Uterus (tissue), 4 donors: ENCODE measurements around the gene NUDT22. TPM values are rescaled to one million over a fixed set of nuclear protein-coding genes. Genes with fewer than 3 reads are reported as not detected.
A peak's percentile ranks its signal among the peaks of the same experiment; 100 is the strongest.

Source experiments
- DNase-seq, 2 donors: peaks; one replicate each; pipeline ENCODE4 v3.0.0-alpha.2; 2019 to 2020
- H3K27ac ChIP-seq, 2 donors: fragments of 200-600 bp; sonication (generic); 1 replicate in 1 of 2; 2 replicates in 1 of 2; pipeline ENCODE4 v1.5.1; 2016 to 2018
- H3K27me3 ChIP-seq, 2 donors: fragments of 200-600 bp; sonication (generic); one replicate each; pipeline ENCODE4 v1.5.1; 2018 to 2019; ENCODE audit warnings: control low read depth in 1 of 2
- H3K36me3 ChIP-seq, 2 donors: fragments of 200-600 bp; sonication (generic); one replicate each; pipeline ENCODE4 v1.5.1; 2019; ENCODE audit warnings: control low read depth in 1 of 2
- H3K4me1 ChIP-seq, 2 donors: fragments of 200-600 bp; sonication (generic); one replicate each; pipeline ENCODE4 v1.5.1; 2018 to 2019; ENCODE audit warnings: control low read depth in 1 of 2
- H3K4me3 ChIP-seq, 2 donors: fragments of 200-600 bp; sonication (generic); 1 replicate in 1 of 2; 2 replicates in 1 of 2; pipeline ENCODE4 v1.5.1; 2018 to 2019; ENCODE audit warnings: mild to moderate bottlenecking in 1 of 2
- H3K9me3 ChIP-seq, 2 donors: fragments of 200-600 bp; sonication (generic); one replicate each; pipeline ENCODE4 v1.5.1; 2019; ENCODE audit warnings: control low read depth in 1 of 2
- CTCF ChIP-seq, 4 experiments: fragments of 200-600 bp in 2 of 4; fragments of 450-650 bp in 2 of 4; sonication (generic) in 2 of 4; IDR thresholded peaks; one replicate each; pipeline ENCODE4 v1.5.1; 2016 to 2019; ENCODE audit warnings: antibody characterized with exemption in 4 of 4, mild to moderate bottlenecking in 2 of 4, moderate library complexity in 1 of 4
- POLR2A ChIP-seq, 2 donors: fragments of 450-650 bp; IDR thresholded peaks; one replicate each; pipeline ENCODE4 v1.6.1; 2016; ENCODE audit warnings: antibody characterized with exemption in 2 of 2, mild to moderate bottlenecking in 1 of 2, moderate library complexity in 1 of 2
- intact Hi-C: fragments of 100-400 bp; cut with DNase I; formaldehyde crosslinking; loops from one replicate; pipeline ENCODE4 v1.15.1; 2023; ENCODE audit warnings: low total_unique reads
- total RNA-seq, 4 donors: library from RNA; depleted of rRNA in 3 of 4; stranded (reverse); fragments of >200 nt in 3 of 4; gene quantifications; one replicate each; pipeline versions ENCODE4 v1.1.0 to v1.2.4, GENCODE V29; 2014 to 2023
- donor health status: DM: yes; HTN: yes; CAD: no.

Gene NUDT22
- total RNA-seq, 4 donors from 2014 or later: 10.8 to 44.9 (median 34.0) TPM

GRCh38 chr11:64185693-64186491, 40.2 kb upstream of the NUDT22 start, which contains the start of gene STIP1:
Gene STIP1, plus strand, starts transcription at chr11:64186171. Its CDS starts 91 bp downstream, at chr11:64186262.
- intact Hi-C loops: no loop called here
- Histone ChIP-seq H3K36me3 (no peaks in the 10 kb centered on the region), H3K4me1 (peaks cover 0 to 8% of the 10 kb centered on the region in 2 donors), H3K4me3 (peak within 1 kb of the TSS; percentile 44 to 75), H3K27me3 (no peaks in the 10 kb centered on the region), H3K9me3 (no peaks in the 10 kb centered on the region), H3K27ac (peak within 1 kb of the TSS; percentile 93 to 95)
- TF ChIP-seq CTCF (IDR thresholded peaks at IDR 0.05) (peak in 3 of 4 experiments; percentile 38 to 57 (median 54)), POLR2A (IDR thresholded peaks at IDR 0.05) (peak; percentile 20 to 92)
- DNase-seq: peak; percentile 99 to 100

GRCh38 chr11:64186492-64187165, 39.4 kb upstream of the NUDT22 start:
- Histone ChIP-seq H3K4me3 (no peak overlapping the region), H3K4me1 (peaks cover 0 to 8% of the 10 kb centered on the region in 2 donors), H3K27me3 (no peaks in the 10 kb centered on the region), H3K27ac (peak overlapping the region in 1 of 2 donors; percentile 81), H3K9me3 (no peaks in the 10 kb centered on the region), H3K36me3 (no peaks in the 10 kb centered on the region)
- no peak for DNase-seq
- no peak for TF ChIP-seq POLR2A (IDR thresholded peaks at IDR 0.05)
- no peak for TF ChIP-seq CTCF (IDR thresholded peaks at IDR 0.05)
- intact Hi-C loops: no loop called here

- TF ChIP-seq CTCF (IDR thresholded peaks at IDR 0.05) (no peak), POLR2A (IDR thresholded peaks at IDR 0.05) (no peak)
- Histone ChIP-seq H3K27ac (no peak overlapping the region), H3K4me1 (peaks cover 0 to 3% of the 10 kb centered on the region in 2 donors), H3K27me3 (no peaks in the 10 kb centered on the region), H3K9me3 (no peaks in the 10 kb centered on the region), H3K4me3 (no peak overlapping the region), H3K36me3 (no peaks in the 10 kb centered on the region)
- intact Hi-C loops: no loop called here
- DNase-seq: no peak
Measured at GRCh38 chr11:64192434-64192833, 33.6 kb upstream of the NUDT22 start.

- H3K4me1 ChIP-seq: no peaks in the 10 kb centered on the region
- DNase-seq: no peak
- H3K4me3 ChIP-seq: no peak overlapping the region
- H3K27ac ChIP-seq: no peak overlapping the region
- no peaks in the 10 kb centered on the region for H3K9me3 ChIP-seq
- H3K27me3 ChIP-seq: no peaks in the 10 kb centered on the region
- H3K36me3 ChIP-seq: no peaks in the 10 kb centered on the region
- no peak for TF ChIP-seq POLR2A (IDR thresholded peaks at IDR 0.05)
- intact Hi-C loops: no loop called here
Measured at GRCh38 chr11:64196626-64197025, 29.4 kb upstream of the NUDT22 start.

- TF ChIP-seq POLR2A (IDR thresholded peaks at IDR 0.05) (no peak), CTCF (IDR thresholded peaks at IDR 0.05) (no peak)
- H3K4me1 ChIP-seq: no peaks in the 10 kb centered on the region
- H3K4me3 ChIP-seq: no peak overlapping the region
- H3K27me3 ChIP-seq: no peaks in the 10 kb centered on the region
- no peaks in the 10 kb centered on the region for H3K9me3 ChIP-seq
- no peak overlapping the region for H3K27ac ChIP-seq
- H3K36me3 ChIP-seq: no peaks in the 10 kb centered on the region
- DNase-seq: no peak
- intact Hi-C loops: no loop called here
Measured at GRCh38 chr11:64198511-64198910, 27.6 kb upstream of the NUDT22 start.
